ENCODE data around the gene DDO. TPM values are rescaled to one million over a fixed set of nuclear protein-coding genes. Genes with fewer than 3 reads are reported as not detected.

Gene DDO
- total and polyA plus RNA-seq, 9 of the 15 experiments (the other 6 are each of a cell fraction or from before 2014, with no cell fraction given), result not detected

DNA sequence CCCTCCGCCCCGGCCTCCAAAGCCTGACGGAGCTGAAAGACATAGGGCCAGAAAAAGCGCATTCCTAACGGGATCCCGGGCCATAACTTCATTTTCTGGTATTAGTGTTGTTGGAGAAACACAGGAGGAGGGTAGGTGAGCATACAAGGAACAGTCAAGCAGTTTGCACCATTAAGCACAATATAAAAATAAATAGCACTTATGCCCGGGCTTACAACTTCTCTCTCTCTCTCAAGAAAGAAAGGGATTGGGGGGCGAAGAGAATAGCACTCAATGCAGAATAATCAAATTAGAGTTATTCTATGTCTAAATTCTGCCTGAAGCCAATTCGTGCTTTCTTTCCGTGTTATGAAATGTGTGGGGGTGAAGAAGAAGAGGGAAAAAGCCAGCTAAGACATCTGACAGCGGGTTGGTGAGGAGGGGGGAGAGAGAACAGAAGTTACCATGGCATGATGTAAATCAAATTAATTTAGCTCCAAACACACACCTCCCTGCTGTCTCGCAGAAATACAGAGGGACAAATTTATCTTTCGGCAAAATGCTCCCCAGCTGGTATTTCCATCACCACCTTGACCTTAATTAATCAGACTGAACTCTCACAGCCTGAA lies 56.7 kb downstream of the DDO start:
- Histone ChIP-seq H3K9ac (ENCODE audit: insufficient read depth in 1 of 2, low read depth in 2 of 2, low read length in 2 of 2) (no peak overlapping the region), H4K20me1 (replicated peaks; ENCODE audit: control insufficient read depth, insufficient read depth, low read length) (no peaks in the 10 kb centered on the region), H3K27ac (ENCODE audit: extremely low read depth, low read depth, low read length) (no peak overlapping the region), H3K9me1 (ENCODE audit: control insufficient read depth, insufficient read depth, low read length) (no peaks in the 10 kb centered on the region), H3K4me2 (ENCODE audit: insufficient read depth, low read length) (no peak overlapping the region), H3K4me3 (no peak overlapping the region), H2AFZ (ENCODE audit: low read depth, low read length) (no peak overlapping the region), H3K27me3 (ENCODE audit: control insufficient read depth in 2 of 2, insufficient read depth in 2 of 2, low read length in 2 of 2) (peaks cover 26 to 27% of the 10 kb centered on the region in 2 experiments; a peak in 4 of 5 replicates), H3K79me2 (ENCODE audit: control insufficient read depth, insufficient read depth, low read length) (no peaks in the 10 kb centered on the region), H3K9me3 (replicated peaks; ENCODE audit: control insufficient read depth, insufficient read depth, low read depth, low read length) (no peaks in the 10 kb centered on the region), H3K36me3 (ENCODE audit: control insufficient read depth, insufficient read depth, low read length) (no peaks in the 10 kb centered on the region), H3K4me1 (replicated peaks in 1 of 2; ENCODE audit: control insufficient read depth in 2 of 2, insufficient read depth in 2 of 2, low read length in 2 of 2) (no peaks in the 10 kb centered on the region; a peak in 2 of 5 replicates)
- no peak for FAIRE-seq
- DNase-seq (ENCODE audit: extremely low read depth in 1 of 4, low spot score in 3 of 4), result no peak
- 6% methylated on average over 12 of the region's 13 CpGs for WGBS (ENCODE audit: insufficient coverage, low coverage, missing lambda C conversion rate)
- intact Hi-C loops (cut with micrococcal nuclease) (no loop called here), in situ Hi-C loops (cut with MboI) (no loop called here)
- ChIA-PET CTCF (ENCODE audit: low intra/inter-chr PET ratio) (interaction anchor here (0.5 kb wide), 1 partner anchor 1519 kb away, joined by 3 read pairs; no protein-coding TSS in a partner anchor), POLR2A (no interaction called here)
- no peak for ATAC-seq
- no TSS peak for BruUV-seq (replicated peaks)
- no peak for TF ChIP-seq ZNF324 (CRISPR knock-in tag; IDR thresholded peaks at IDR 0.05)
- no peak for TF ChIP-seq BACH1 (tag; IDR thresholded peaks at IDR 0.05)
- TF ChIP-seq BHLHE40 (IDR thresholded peaks at IDR 0.05; ENCODE audit: low read length), result no peak
- TF ChIP-seq NFATC3 (IDR thresholded peaks at IDR 0.05), result no peak
- TF ChIP-seq PTTG1 (tag; IDR thresholded peaks at IDR 0.05; ENCODE audit: low read depth), result no peak
- no peak for TF ChIP-seq PTRF (tag; IDR thresholded peaks at IDR 0.05)
- TF ChIP-seq, protein P1, sequence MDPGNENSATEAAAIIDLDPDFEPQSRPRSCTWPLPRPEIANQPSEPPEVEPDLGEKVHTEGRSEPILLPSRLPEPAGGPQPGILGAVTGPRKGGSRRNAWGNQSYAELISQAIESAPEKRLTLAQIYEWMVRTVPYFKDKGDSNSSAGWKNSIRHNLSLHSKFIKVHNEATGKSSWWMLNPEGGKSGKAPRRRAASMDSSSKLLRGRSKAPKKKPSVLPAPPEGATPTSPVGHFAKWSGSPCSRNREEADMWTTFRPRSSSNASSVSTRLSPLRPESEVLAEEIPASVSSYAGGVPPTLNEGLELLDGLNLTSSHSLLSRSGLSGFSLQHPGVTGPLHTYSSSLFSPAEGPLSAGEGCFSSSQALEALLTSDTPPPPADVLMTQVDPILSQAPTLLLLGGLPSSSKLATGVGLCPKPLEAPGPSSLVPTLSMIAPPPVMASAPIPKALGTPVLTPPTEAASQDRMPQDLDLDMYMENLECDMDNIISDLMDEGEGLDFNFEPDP (CRISPR knock-in tag; IDR thresholded peaks at IDR 0.05), result no peak
- TF ChIP-seq, protein P2, sequence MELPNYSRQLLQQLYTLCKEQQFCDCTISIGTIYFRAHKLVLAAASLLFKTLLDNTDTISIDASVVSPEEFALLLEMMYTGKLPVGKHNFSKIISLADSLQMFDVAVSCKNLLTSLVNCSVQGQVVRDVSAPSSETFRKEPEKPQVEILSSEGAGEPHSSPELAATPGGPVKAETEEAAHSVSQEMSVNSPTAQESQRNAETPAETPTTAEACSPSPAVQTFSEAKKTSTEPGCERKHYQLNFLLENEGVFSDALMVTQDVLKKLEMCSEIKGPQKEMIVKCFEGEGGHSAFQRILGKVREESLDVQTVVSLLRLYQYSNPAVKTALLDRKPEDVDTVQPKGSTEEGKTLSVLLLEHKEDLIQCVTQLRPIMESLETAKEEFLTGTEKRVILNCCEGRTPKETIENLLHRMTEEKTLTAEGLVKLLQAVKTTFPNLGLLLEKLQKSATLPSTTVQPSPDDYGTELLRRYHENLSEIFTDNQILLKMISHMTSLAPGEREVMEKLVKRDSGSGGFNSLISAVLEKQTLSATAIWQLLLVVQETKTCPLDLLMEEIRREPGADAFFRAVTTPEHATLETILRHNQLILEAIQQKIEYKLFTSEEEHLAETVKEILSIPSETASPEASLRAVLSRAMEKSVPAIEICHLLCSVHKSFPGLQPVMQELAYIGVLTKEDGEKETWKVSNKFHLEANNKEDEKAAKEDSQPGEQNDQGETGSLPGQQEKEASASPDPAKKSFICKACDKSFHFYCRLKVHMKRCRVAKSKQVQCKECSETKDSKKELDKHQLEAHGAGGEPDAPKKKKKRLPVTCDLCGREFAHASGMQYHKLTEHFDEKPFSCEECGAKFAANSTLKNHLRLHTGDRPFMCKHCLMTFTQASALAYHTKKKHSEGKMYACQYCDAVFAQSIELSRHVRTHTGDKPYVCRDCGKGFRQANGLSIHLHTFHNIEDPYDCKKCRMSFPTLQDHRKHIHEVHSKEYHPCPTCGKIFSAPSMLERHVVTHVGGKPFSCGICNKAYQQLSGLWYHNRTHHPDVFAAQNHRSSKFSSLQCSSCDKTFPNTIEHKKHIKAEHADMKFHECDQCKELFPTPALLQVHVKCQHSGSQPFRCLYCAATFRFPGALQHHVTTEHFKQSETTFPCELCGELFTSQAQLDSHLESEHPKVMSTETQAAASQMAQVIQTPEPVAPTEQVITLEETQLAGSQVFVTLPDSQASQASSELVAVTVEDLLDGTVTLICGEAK (IDR thresholded peaks at IDR 0.05), result no peak
- TF ChIP-seq, protein P2 (CRISPR knock-in tag; IDR thresholded peaks at IDR 0.05), result no peak
- TF ChIP-seq FOSL1 (tag; conservative IDR thresholded peaks at IDR 0.05), result no peak
- no peak for TF ChIP-seq HDAC8 (tag; IDR thresholded peaks at IDR 0.05)
- TF ChIP-seq, protein P3, sequence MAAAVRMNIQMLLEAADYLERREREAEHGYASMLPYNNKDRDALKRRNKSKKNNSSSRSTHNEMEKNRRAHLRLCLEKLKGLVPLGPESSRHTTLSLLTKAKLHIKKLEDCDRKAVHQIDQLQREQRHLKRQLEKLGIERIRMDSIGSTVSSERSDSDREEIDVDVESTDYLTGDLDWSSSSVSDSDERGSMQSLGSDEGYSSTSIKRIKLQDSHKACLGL (CRISPR knock-in tag; IDR thresholded peaks at IDR 0.05; ENCODE audit: borderline replicate concordance, poor library complexity, severe bottlenecking), result no peak
